ENCODE results near the gene ARCN1. TPM values are rescaled to one million over a fixed set of nuclear protein-coding genes. Genes with fewer than 3 reads are reported as not detected.

The ARCN1 gene
- polyA plus RNA-seq, 4 donors, result 79.7 to 143 (median 114) TPM

DNA sequence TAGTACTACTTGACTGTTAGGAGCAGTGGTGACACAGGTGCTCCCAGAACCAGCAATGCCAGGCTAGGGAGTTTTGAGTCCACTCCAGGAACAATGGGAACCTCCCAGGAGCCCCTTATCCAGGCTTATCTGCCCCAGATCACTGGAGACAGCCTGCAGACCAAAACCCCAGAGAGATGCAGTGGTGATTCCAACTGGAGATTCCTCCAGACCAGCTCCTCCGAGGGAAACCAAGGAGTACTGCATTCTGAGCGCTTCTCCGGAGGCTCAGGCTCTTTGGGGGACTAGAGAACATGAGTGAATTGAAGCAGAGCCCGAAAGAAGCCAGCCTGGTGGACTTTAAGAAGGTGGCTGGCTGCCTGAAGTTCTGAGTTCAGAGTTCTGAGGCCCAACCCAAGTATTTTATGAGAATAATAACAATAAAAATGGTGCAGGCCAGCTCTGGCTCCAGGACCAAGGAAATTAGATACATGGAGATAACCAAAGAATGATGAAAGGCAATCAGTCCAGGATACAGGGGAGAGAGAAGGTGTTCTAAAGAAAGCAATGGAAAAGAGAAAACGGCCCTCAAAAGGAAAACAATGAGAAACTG, 42.5 kb upstream of the ARCN1 start:
- Histone ChIP-seq H3K36me3 (ENCODE audit: control insufficient read depth in 3 of 3, insufficient read depth in 2 of 3, low read depth in 1 of 3, low read length in 3 of 3) (peaks cover 0 to 39% (median 0%) of the 10 kb centered on the region in 3 donors), H3K9me3 (ENCODE audit: control insufficient read depth in 2 of 2, insufficient read depth in 1 of 2, low read depth in 1 of 2, low read length in 1 of 2) (no peaks in the 10 kb centered on the region), H3K4me1 (ENCODE audit: control insufficient read depth in 3 of 3, insufficient read depth in 2 of 3, low read depth in 1 of 3, low read length in 2 of 3) (peaks cover 3 to 55% (median 9%) of the 10 kb centered on the region in 3 donors), H3K4me3 (ENCODE audit: low read depth in 1 of 3, low read length in 3 of 3) (peak overlapping the region in 2 of 3 donors; percentile 79 to 83), H3K27ac (ENCODE audit: low read depth in 1 of 3, low read length in 2 of 3) (peak overlapping the region; percentile 78 to 96 (median 87)), H3K27me3 (ENCODE audit: control insufficient read depth in 3 of 3, insufficient read depth in 3 of 3, low read length in 3 of 3) (no peaks in the 10 kb centered on the region)
- FAIRE-seq, result no peak
- peak; percentile 34 to 87 for DNase-seq
- WGBS, 3 donors, result 17 to 57% (median 32%) methylated on average over 5 of the region's 5 CpGs

- Histone ChIP-seq H3K9me3 (ENCODE audit: control insufficient read depth in 2 of 2, insufficient read depth in 1 of 2, low read depth in 1 of 2, low read length in 1 of 2) (no peaks in the 10 kb centered on the region), H3K4me1 (ENCODE audit: control insufficient read depth in 3 of 3, insufficient read depth in 2 of 3, low read depth in 1 of 3, low read length in 2 of 3) (peaks cover 3 to 60% (median 9%) of the 10 kb centered on the region in 3 donors), H3K36me3 (ENCODE audit: control insufficient read depth in 3 of 3, insufficient read depth in 2 of 3, low read depth in 1 of 3, low read length in 3 of 3) (peaks cover 0 to 39% (median 0%) of the 10 kb centered on the region in 3 donors), H3K4me3 (ENCODE audit: low read depth in 1 of 3, low read length in 3 of 3) (peak overlapping the region; percentile 50 to 83 (median 79)), H3K27me3 (ENCODE audit: control insufficient read depth in 3 of 3, insufficient read depth in 3 of 3, low read length in 3 of 3) (no peaks in the 10 kb centered on the region), H3K27ac (ENCODE audit: low read depth in 1 of 3, low read length in 2 of 3) (peak overlapping the region; percentile 78 to 96 (median 90))
- DNase-seq, result peak in 1 of 2 donors; percentile 93
- no peak for FAIRE-seq
- 2 to 5% (median 4%) methylated on average over 18 to 31 of the region's 31 CpGs for WGBS, 3 donors
Measured at GRCh38 chr11:118530180-118530682, 42.0 kb upstream of the ARCN1 start.

- peaks cover 0 to 39% (median 0%) of the 10 kb centered on the region in 3 donors for H3K36me3 ChIP-seq (ENCODE audit: control insufficient read depth in 3 of 3, insufficient read depth in 2 of 3, low read depth in 1 of 3, low read length in 3 of 3)
- peak within 1 kb of the TSS; percentile 50 to 83 (median 79) for H3K4me3 ChIP-seq (ENCODE audit: low read depth in 1 of 3, low read length in 3 of 3)
- no peaks in the 10 kb centered on the region for H3K9me3 ChIP-seq (ENCODE audit: control insufficient read depth in 2 of 2, insufficient read depth in 1 of 2, low read depth in 1 of 2, low read length in 1 of 2)
- no peaks in the 10 kb centered on the region for H3K27me3 ChIP-seq (ENCODE audit: control insufficient read depth in 3 of 3, insufficient read depth in 3 of 3, low read length in 3 of 3)
- H3K4me1 ChIP-seq (ENCODE audit: control insufficient read depth in 3 of 3, insufficient read depth in 2 of 3, low read depth in 1 of 3, low read length in 2 of 3), result peaks cover 3 to 60% (median 9%) of the 10 kb centered on the region in 3 donors
- no peak for FAIRE-seq
- H3K27ac ChIP-seq (ENCODE audit: low read depth in 1 of 3, low read length in 2 of 3), result peak within 1 kb of the TSS; percentile 78 to 96 (median 90)
- peak; percentile 67 to 90 for DNase-seq
- 1% methylated on average over 73 to 94 of the region's 94 CpGs for WGBS, 3 donors
Measured at GRCh38 chr11:118530683-118531596, 41.3 kb upstream of the ARCN1 start, which contains the start of gene TMEM25. TSS of gene TMEM25 (plus strand) at chr11:118531192. CDS start at chr11:118531802, 610 bp downstream.

DNA sequence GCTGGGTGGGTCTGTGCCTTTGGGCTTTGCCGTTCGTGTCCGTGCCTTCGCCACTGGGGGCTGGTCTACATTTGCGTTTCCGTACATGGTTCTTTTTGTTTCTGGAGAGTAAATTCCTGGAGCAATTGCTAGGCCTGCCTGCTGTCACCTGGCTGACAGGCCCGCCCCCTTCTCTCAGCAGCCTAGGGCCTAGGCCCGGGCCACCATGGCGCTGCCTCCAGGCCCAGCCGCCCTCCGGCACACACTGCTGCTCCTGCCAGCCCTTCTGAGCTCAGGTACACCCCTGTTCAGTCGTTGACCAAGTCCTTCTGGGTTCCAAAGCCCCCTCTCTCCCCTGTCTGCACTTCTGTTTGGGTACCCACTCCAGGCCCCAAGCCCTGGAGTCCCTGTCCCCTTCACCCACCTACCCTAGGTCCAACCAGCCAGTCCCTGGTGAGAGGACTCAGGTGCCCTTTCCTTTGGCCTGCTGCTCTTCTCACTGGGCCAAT, 40.6 kb upstream of the ARCN1 start:
- DNase-seq (peak in 1 of 2 donors; percentile 27), FAIRE-seq (no peak)
- no peaks in the 10 kb centered on the region for H3K27me3 ChIP-seq (ENCODE audit: control insufficient read depth in 3 of 3, insufficient read depth in 3 of 3, low read length in 3 of 3)
- 14 to 24% (median 16%) methylated on average over 11 to 12 of the region's 12 CpGs for WGBS, 3 donors
- H3K36me3 ChIP-seq (ENCODE audit: control insufficient read depth in 3 of 3, insufficient read depth in 2 of 3, low read depth in 1 of 3, low read length in 3 of 3), result peaks cover 0 to 41% (median 0%) of the 10 kb centered on the region in 3 donors
- H3K4me1 ChIP-seq (ENCODE audit: control insufficient read depth in 3 of 3, insufficient read depth in 2 of 3, low read depth in 1 of 3, low read length in 2 of 3), result peaks cover 3 to 59% (median 9%) of the 10 kb centered on the region in 3 donors
- H3K4me3 ChIP-seq (ENCODE audit: low read depth in 1 of 3, low read length in 3 of 3), result peak overlapping the region in 2 of 3 donors; percentile 79 to 83
- H3K27ac ChIP-seq (ENCODE audit: low read depth in 1 of 3, low read length in 2 of 3), result peak overlapping the region; percentile 78 to 96 (median 90)
- no peaks in the 10 kb centered on the region for H3K9me3 ChIP-seq (ENCODE audit: control insufficient read depth in 2 of 2, insufficient read depth in 1 of 2, low read depth in 1 of 2, low read length in 1 of 2)

DNA sequence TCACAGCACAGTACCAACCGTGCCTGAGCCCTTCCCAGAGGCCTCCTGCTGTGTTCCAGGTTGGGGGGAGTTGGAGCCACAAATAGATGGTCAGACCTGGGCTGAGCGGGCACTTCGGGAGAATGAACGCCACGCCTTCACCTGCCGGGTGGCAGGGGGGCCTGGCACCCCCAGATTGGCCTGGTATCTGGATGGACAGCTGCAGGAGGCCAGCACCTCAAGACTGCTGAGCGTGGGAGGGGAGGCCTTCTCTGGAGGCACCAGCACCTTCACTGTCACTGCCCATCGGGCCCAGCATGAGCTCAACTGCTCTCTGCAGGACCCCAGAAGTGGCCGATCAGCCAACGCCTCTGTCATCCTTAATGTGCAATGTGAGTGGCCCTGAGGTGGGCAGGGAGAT, 40.1 kb upstream of the ARCN1 start:
- peak overlapping the region; percentile 78 to 96 (median 90) for H3K27ac ChIP-seq (ENCODE audit: low read depth in 1 of 3, low read length in 2 of 3)
- H3K4me1 ChIP-seq (ENCODE audit: control insufficient read depth in 3 of 3, insufficient read depth in 2 of 3, low read depth in 1 of 3, low read length in 2 of 3), result peaks cover 3 to 54% (median 8%) of the 10 kb centered on the region in 3 donors
- H3K27me3 ChIP-seq (ENCODE audit: control insufficient read depth in 3 of 3, insufficient read depth in 3 of 3, low read length in 3 of 3), result no peaks in the 10 kb centered on the region
- peak overlapping the region in 2 of 3 donors; percentile 79 to 83 for H3K4me3 ChIP-seq (ENCODE audit: low read depth in 1 of 3, low read length in 3 of 3)
- no peak for FAIRE-seq
- no peak for DNase-seq
- no peaks in the 10 kb centered on the region for H3K9me3 ChIP-seq (ENCODE audit: control insufficient read depth in 2 of 2, insufficient read depth in 1 of 2, low read depth in 1 of 2, low read length in 1 of 2)
- H3K36me3 ChIP-seq (ENCODE audit: control insufficient read depth in 3 of 3, insufficient read depth in 2 of 3, low read depth in 1 of 3, low read length in 3 of 3), result peaks cover 0 to 45% (median 0%) of the 10 kb centered on the region in 3 donors
- 20 to 71% (median 53%) methylated on average over 10 of the region's 10 CpGs for WGBS, 3 donors

GRCh38 chr11:118532852-118533768, 39.1 kb upstream of the ARCN1 start:
- WGBS, 3 donors, result 56 to 85% (median 63%) methylated on average over 18 to 19 of the region's 19 CpGs
- DNase-seq (peak in 1 of 2 donors; percentile 51), FAIRE-seq (no peak)
- Histone ChIP-seq H3K9me3 (ENCODE audit: control insufficient read depth in 2 of 2, insufficient read depth in 1 of 2, low read depth in 1 of 2, low read length in 1 of 2) (no peaks in the 10 kb centered on the region), H3K4me3 (ENCODE audit: low read depth in 1 of 3, low read length in 3 of 3) (peak overlapping the region in 1 of 3 donors; percentile 83), H3K27me3 (ENCODE audit: control insufficient read depth in 3 of 3, insufficient read depth in 3 of 3, low read length in 3 of 3) (no peaks in the 10 kb centered on the region), H3K4me1 (ENCODE audit: control insufficient read depth in 3 of 3, insufficient read depth in 2 of 3, low read depth in 1 of 3, low read length in 2 of 3) (peaks cover 2 to 51% (median 3%) of the 10 kb centered on the region in 3 donors), H3K27ac (ENCODE audit: low read depth in 1 of 3, low read length in 2 of 3) (peak overlapping the region; percentile 76 to 96 (median 95)), H3K36me3 (ENCODE audit: control insufficient read depth in 3 of 3, insufficient read depth in 2 of 3, low read depth in 1 of 3, low read length in 3 of 3) (peaks cover 0 to 46% (median 0%) of the 10 kb centered on the region in 3 donors)

DNA sequence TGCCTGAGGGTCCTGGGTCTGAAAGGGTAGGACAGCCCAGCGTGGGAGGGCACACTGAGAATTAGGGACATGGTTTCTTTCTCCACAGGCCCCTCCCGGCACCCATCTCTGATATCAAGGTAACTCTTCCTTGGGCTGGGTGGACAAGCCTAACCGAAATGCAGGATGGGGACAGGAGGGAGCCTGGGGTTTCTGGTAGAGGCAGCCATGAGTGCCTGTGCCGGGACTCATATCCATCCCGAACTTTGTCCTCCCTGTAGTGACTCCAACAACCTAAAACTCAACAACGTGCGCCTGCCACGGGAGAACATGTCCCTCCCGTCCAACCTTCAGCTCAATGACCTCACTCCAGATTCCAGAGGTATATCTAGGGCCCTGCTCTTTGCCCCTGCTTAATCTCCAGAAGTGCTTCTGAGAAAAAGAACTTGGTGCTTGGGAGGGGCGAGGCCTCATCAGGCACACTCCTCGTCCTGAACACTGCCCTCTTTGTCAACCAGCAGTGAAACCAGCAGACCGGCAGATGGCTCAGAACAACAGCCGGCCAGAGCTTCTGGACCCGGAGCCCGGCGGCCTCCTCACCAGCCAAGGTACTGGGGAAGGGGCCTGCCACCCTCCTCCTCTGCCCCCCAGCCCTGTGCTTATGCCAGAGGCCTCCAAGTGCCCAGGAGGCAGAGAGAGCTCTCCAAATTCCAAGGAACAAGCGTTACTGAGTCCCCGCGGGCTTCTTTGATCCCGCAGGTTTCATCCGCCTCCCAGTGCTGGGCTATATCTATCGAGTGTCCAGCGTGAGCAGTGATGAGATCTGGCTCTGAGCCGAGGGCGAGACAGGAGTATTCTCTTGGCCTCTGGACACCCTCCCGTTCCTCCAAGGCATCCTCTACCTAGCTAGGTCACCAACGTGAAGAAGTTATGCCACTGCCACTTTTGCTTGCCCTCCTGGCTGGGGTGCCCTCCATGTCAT, 38.2 kb upstream of the ARCN1 start:
- no peaks in the 10 kb centered on the region for H3K27me3 ChIP-seq (ENCODE audit: control insufficient read depth in 3 of 3, insufficient read depth in 3 of 3, low read length in 3 of 3)
- H3K4me3 ChIP-seq (ENCODE audit: low read depth in 1 of 3, low read length in 3 of 3), result peak overlapping the region in 2 of 3 donors; percentile 43 to 48
- peak overlapping the region; percentile 90 to 96 (median 95) for H3K27ac ChIP-seq (ENCODE audit: low read depth in 1 of 3, low read length in 2 of 3)
- no peaks in the 10 kb centered on the region for H3K9me3 ChIP-seq (ENCODE audit: control insufficient read depth in 2 of 2, insufficient read depth in 1 of 2, low read depth in 1 of 2, low read length in 1 of 2)
- DNase-seq (peak; percentile 93 to 99), FAIRE-seq (no peak)
- peaks cover 0 to 44% (median 0%) of the 10 kb centered on the region in 3 donors for H3K36me3 ChIP-seq (ENCODE audit: control insufficient read depth in 3 of 3, insufficient read depth in 2 of 3, low read depth in 1 of 3, low read length in 3 of 3)
- WGBS, 3 donors, result 16 to 61% (median 31%) methylated on average over 27 of the region's 27 CpGs
- peaks cover 0 to 51% (median 3%) of the 10 kb centered on the region in 3 donors for H3K4me1 ChIP-seq (ENCODE audit: control insufficient read depth in 3 of 3, insufficient read depth in 2 of 3, low read depth in 1 of 3, low read length in 2 of 3)
